ENCODE results near the gene SLC38A8. TPM values are rescaled to one million over a fixed set of nuclear protein-coding genes. Genes with fewer than 3 reads are reported as not detected.

Gene SLC38A8
- total RNA-seq, 1 donor from 2014 or later = not detected

GRCh38 chr16:84041881-84042280, 714 bp downstream of the SLC38A8 start:
- H3K4me3 ChIP-seq = no peak overlapping the region
- no peaks in the 10 kb centered on the region for H3K9me3 ChIP-seq
- TF ChIP-seq CTCF (IDR thresholded peaks at IDR 0.05) = no peak
- H3K27ac ChIP-seq = no peak overlapping the region
- no peaks in the 10 kb centered on the region for H3K36me3 ChIP-seq
- no peaks in the 10 kb centered on the region for H3K27me3 ChIP-seq
- H3K4me1 ChIP-seq = no peaks in the 10 kb centered on the region
- intact Hi-C loops (cut with DNase I) = no loop called here
- no peak for DNase-seq (ENCODE audit: low spot score in 2 of 2)

- H3K4me3 ChIP-seq = no peak overlapping the region
- no peaks in the 10 kb centered on the region for H3K4me1 ChIP-seq
- intact Hi-C loops (cut with DNase I) = no loop called here
- no peak overlapping the region for H3K27ac ChIP-seq
- no peaks in the 10 kb centered on the region for H3K27me3 ChIP-seq
- no peaks in the 10 kb centered on the region for H3K36me3 ChIP-seq
- no peak for DNase-seq (ENCODE audit: low spot score in 2 of 2)
- H3K9me3 ChIP-seq = peaks cover 0 to 6% of the 10 kb centered on the region in 2 donors
- no peak for TF ChIP-seq CTCF (IDR thresholded peaks at IDR 0.05)
Measured at GRCh38 chr16:84040823-84041820, 1.5 kb downstream of the SLC38A8 start.

- intact Hi-C loops (cut with DNase I) = no loop called here
- Histone ChIP-seq H3K4me1 (no peaks in the 10 kb centered on the region), H3K36me3 (no peaks in the 10 kb centered on the region), H3K27me3 (no peaks in the 10 kb centered on the region), H3K27ac (no peak overlapping the region), H3K4me3 (no peak overlapping the region), H3K9me3 (peaks cover 0 to 10% of the 10 kb centered on the region in 2 donors)
- no peak for DNase-seq (ENCODE audit: low spot score in 2 of 2)
- TF ChIP-seq CTCF (IDR thresholded peaks at IDR 0.05) = no peak
Measured at GRCh38 chr16:84040226-84040822, 2.3 kb downstream of the SLC38A8 start.

- TF ChIP-seq CTCF (IDR thresholded peaks at IDR 0.05) = no peak
- Histone ChIP-seq H3K27me3 (no peaks in the 10 kb centered on the region), H3K36me3 (no peaks in the 10 kb centered on the region), H3K9me3 (peaks cover 0 to 15% of the 10 kb centered on the region in 2 donors), H3K4me3 (no peak overlapping the region), H3K4me1 (no peaks in the 10 kb centered on the region), H3K27ac (no peak overlapping the region)
- no peak for DNase-seq (ENCODE audit: low spot score in 2 of 2)
- intact Hi-C loops (cut with DNase I) = no loop called here
Measured at GRCh38 chr16:84039696-84040095, 2.9 kb downstream of the SLC38A8 start.

- no peaks in the 10 kb centered on the region for H3K36me3 ChIP-seq
- no peak for DNase-seq (ENCODE audit: low spot score in 2 of 2)
- H3K4me1 ChIP-seq = no peaks in the 10 kb centered on the region
- H3K9me3 ChIP-seq = peaks cover 0 to 15% of the 10 kb centered on the region in 2 donors
- H3K27me3 ChIP-seq = no peaks in the 10 kb centered on the region
- no peak overlapping the region for H3K4me3 ChIP-seq
- intact Hi-C loops (cut with DNase I) = no loop called here
- no peak overlapping the region for H3K27ac ChIP-seq
- no peak for TF ChIP-seq CTCF (IDR thresholded peaks at IDR 0.05)
Measured at GRCh38 chr16:84038469-84038868, 4.1 kb downstream of the SLC38A8 start.

Data from ascending aorta (tissue), 2 donors.